ENCODE measurements around the gene ERCC6.

ERCC6 gene

GRCh38 chr10:49512121-49512809, 26.7 kb downstream of the ERCC6 start:
- TF ChIP-seq POLR2A (IDR thresholded peaks at IDR 0.05; ENCODE audit: low read length) (no peak), GATA1 (IDR thresholded peaks at IDR 0.05; ENCODE audit: low read depth, low read length) (no peak)
- DNase-seq, result peak; percentile 20 to 48

- TF ChIP-seq POLR2A (IDR thresholded peaks at IDR 0.05; ENCODE audit: low read length) (no peak), GATA1 (IDR thresholded peaks at IDR 0.05; ENCODE audit: low read depth, low read length) (no peak)
Measured at GRCh38 chr10:49509771-49510303, 29.1 kb downstream of the ERCC6 start.

GRCh38 chr10:49508654-49509053, 30.3 kb downstream of the ERCC6 start:
- no peak for DNase-seq
- TF ChIP-seq GATA1 (IDR thresholded peaks at IDR 0.05; ENCODE audit: low read depth, low read length) (no peak), POLR2A (IDR thresholded peaks at IDR 0.05; ENCODE audit: low read length) (no peak)

More at GRCh38 chr10:49509771-49510303, 29.1 kb downstream of the ERCC6 start:
- no peak for DNase-seq

DNA sequence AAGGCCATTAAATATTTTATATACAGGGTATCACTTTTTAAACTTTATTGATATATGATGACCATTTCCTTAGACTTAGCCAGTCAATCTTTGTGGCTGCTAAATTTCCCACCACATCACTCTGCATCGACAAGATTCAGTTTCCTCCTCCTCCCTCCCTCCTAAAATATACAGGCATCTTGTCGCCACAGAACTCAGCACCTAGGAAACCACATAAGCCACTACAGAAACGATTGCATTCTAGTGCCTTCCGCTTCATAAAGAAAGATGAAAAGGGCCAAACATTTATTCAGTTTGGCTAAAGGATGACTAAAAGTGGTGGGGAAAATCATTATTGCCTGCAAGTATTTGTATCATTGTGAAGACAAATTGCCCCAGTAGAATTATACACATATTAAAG, 30.7 kb downstream of the ERCC6 start:
- no peak for DNase-seq
- no peak for TF ChIP-seq GATA1 (IDR thresholded peaks at IDR 0.05; ENCODE audit: low read depth, low read length)
- no peak for TF ChIP-seq POLR2A (IDR thresholded peaks at IDR 0.05; ENCODE audit: low read length)

DNA sequence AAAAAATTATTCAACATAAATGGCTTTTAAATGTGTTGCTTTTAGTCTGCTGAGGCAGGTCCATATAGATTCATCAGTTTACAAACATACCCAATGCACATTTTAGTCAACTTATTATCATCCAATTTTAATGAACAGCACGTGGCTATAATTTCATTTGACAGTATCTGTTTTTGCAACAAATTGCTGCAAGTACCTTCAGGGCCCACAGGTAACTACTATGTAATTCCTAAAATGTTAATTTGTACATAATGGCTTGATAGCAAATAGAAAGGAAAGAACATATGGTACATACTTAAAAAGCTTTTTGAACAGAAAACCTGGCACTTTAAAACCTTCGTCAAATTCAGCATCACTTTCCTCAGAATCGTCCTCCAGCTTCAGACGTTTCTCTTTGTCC, 33.3 kb downstream of the ERCC6 start:
- no peak for TF ChIP-seq POLR2A (IDR thresholded peaks at IDR 0.05; ENCODE audit: low read length)
- TF ChIP-seq GATA1 (IDR thresholded peaks at IDR 0.05; ENCODE audit: low read depth, low read length), result no peak

GRCh38 chr10:49505076-49505475, 33.8 kb downstream of the ERCC6 start:
- TF ChIP-seq GATA1 (IDR thresholded peaks at IDR 0.05; ENCODE audit: low read depth, low read length) (no peak), POLR2A (IDR thresholded peaks at IDR 0.05; ENCODE audit: low read length) (no peak)
- no peak for DNase-seq

More for the DNA sequence above, 33.3 kb downstream of the ERCC6 start:
- DNase-seq, result no peak

DNA sequence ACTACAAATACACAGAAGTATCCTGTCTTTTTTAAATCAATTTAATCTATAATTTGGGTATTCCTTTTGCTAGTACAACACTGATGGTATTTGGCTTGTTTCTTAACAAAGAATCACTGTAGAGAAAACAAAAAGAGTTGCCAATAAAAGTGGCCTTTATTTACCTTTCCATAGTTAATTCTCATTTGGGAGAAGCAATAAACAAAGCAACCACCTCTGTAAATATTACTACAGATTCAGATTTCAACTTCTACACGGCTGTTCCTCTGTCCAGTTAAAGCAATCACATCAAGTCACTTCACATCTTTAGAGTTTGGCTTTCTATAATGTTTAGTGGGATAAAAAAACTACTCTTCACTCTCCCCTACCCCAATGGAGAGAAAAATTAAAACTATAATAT, 34.4 kb downstream of the ERCC6 start:
- DNase-seq, result no peak
- TF ChIP-seq GATA1 (IDR thresholded peaks at IDR 0.05; ENCODE audit: low read depth, low read length) (no peak), POLR2A (IDR thresholded peaks at IDR 0.05; ENCODE audit: low read length) (no peak)

DNA sequence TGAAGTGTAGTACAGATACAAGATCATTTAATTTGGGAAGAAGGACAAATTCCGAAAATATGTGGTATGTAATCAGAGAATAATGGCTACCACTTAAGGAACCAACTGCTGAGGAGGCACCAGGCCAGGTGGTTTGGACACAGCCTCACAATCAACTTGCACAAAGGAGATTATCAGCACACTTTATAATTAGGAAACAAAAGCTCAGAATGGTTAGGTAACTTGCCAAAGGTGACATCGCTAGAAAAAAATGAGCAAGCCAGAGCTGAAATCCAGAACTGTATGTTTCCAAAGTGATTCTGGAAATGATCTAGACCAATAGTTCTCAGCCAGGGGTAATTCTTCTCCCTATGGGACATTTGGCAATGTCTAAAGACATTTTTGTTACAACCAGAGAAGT, 36.6 kb downstream of the ERCC6 start:
- no peak for DNase-seq
- TF ChIP-seq GATA1 (IDR thresholded peaks at IDR 0.05; ENCODE audit: low read depth, low read length), result no peak
- no peak for TF ChIP-seq POLR2A (IDR thresholded peaks at IDR 0.05; ENCODE audit: low read length)

DNA sequence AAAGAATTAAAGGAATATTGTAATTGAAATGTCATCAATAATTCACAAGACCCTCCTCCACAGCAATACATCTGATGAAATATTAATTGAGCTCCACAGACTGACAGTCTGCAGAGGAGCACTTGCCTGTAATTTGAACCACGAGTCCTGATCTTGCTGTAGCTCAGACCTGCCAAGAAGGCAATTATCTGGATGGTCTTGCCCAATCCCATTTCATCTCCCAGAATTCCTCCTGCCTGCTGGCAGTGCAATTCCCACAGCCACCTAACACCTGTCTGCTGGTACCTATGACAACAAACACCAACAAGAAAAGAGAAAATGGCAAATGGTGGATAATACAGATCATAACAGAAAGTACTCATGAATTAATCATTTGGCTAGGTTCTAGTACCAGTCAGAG, 38.5 kb downstream of the ERCC6 start:
- no peak for DNase-seq
- TF ChIP-seq GATA1 (IDR thresholded peaks at IDR 0.05; ENCODE audit: low read depth, low read length) (no peak), POLR2A (IDR thresholded peaks at IDR 0.05; ENCODE audit: low read length) (no peak)

- TF ChIP-seq GATA1 (IDR thresholded peaks at IDR 0.05; ENCODE audit: low read depth, low read length), result no peak
- DNase-seq, result no peak
Measured at GRCh38 chr10:49499305-49499851, 39.5 kb downstream of the ERCC6 start.

DNA sequence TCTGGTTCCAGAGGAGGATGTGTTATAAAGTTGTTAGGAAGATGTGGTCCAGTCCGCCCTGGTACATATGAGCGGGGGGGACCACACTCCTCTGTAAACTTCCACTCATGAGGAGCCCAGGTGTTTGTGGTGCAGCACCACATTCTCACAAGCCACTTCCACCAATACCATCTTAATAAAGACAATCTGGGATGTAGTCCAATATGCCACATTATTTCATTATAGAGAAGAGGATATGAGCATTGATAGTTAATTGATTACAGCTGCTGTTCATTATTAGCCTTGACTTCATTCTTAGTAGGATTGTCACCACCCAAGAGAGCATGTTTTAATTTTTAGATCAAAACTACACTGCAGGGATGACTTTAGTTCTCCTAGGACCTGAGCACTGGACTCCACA, 40.5 kb downstream of the ERCC6 start:
- DNase-seq, result no peak
- TF ChIP-seq GATA1 (IDR thresholded peaks at IDR 0.05; ENCODE audit: low read depth, low read length) (no peak), POLR2A (IDR thresholded peaks at IDR 0.05; ENCODE audit: low read length) (no peak)

DNA sequence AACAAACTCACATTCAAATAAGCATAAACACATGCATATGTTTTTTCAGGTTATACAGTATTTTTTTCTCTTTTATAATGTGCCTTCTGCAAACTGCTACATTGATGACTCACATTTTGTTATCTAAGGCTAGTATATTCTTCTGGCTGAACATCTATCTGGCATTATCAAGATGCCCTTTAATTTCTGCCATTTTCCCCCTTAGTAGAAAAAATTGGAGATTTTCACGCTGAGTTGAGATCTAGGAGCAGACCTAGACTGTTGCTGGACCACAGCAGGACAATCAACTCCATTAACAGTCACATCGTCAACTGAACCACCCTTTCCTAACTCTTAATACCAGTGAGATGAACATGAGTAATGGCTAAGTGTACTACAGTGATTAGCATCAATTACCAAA, 41.6 kb downstream of the ERCC6 start:
- no peak for DNase-seq
- TF ChIP-seq POLR2A (IDR thresholded peaks at IDR 0.05; ENCODE audit: low read length), result no peak
- no peak for TF ChIP-seq GATA1 (IDR thresholded peaks at IDR 0.05; ENCODE audit: low read depth, low read length)

GRCh38 chr10:49488056-49488717, 50.7 kb downstream of the ERCC6 start:
- TF ChIP-seq POLR2A (IDR thresholded peaks at IDR 0.05; ENCODE audit: low read length), result no peak
- no peak for TF ChIP-seq GATA1 (IDR thresholded peaks at IDR 0.05; ENCODE audit: low read depth, low read length)
- DNase-seq, result no peak

DNA sequence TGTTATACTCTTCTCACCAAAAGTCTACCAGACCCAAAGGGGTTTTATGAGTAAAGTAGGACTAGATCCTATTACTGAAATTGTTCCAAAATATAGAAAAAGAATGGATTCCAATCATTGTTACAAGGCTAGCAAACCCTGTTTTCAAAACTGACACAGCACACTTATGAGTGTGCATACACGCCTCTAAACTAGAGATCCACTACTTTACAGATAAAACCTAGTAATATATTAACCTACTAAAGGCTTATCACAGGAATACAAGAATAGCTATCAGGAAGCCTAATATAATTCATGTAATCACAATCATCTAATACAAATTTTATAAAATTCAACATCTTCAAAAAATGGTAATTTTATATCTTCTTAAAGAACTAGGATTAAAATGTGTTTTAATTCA, 52.2 kb downstream of the ERCC6 start:
- DNase-seq, result no peak
- TF ChIP-seq GATA1 (IDR thresholded peaks at IDR 0.05; ENCODE audit: low read depth, low read length) (no peak), POLR2A (IDR thresholded peaks at IDR 0.05; ENCODE audit: low read length) (no peak)

DNA sequence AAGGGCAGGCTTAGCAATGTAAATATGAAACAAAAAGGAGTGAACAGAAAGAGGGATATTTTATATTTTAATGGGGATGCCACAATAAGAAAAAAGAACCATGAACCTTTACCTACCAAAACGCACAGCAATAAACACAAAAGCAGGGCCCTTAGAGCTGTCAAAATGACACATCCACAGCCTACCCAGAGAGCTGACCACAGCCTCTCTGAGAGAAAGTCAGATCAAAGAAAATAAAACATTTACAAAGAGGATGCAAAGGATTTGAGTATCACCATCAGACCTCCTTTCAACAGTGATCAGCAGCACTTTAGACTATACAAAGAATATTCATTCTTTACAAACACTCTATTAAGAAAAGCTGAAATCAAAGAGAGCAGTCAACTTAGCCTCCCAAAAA, 52.9 kb downstream of the ERCC6 start:
- TF ChIP-seq POLR2A (IDR thresholded peaks at IDR 0.05; ENCODE audit: low read length) (no peak), GATA1 (IDR thresholded peaks at IDR 0.05; ENCODE audit: low read depth, low read length) (no peak)
- DNase-seq, result no peak

All from erythroblast (primary cell).